Muscle of back (tissue), 11 donors: ENCODE measurements around the gene EPG5. TPM values are rescaled to one million over a fixed set of nuclear protein-coding genes. Genes with fewer than 3 reads are reported as not detected.
"Not testable (repeated sequence)": the region's sequence is repeated elsewhere in the genome, so short reads cannot be mapped to it uniquely, and the experiment has no call there.

Experiments
- DNase-seq, 3 donors: peaks; one replicate each; pipeline versions ENCODE4 v3.0.0 to v3.0.0-alpha.2; 2013
- polyA plus RNA-seq, 10 donors: library from polyadenylated mRNA; unstranded; fragments of 120-200 nt; gene quantifications; one replicate each; pipeline ENCODE4 v1.2.1, GENCODE V29; 2013; ENCODE audit not compliant: insufficient read length in 10 of 10

EPG5 gene
- polyA plus RNA-seq, 10 donors, result 8.2 to 17.7 (median 11.0) TPM

DNA sequence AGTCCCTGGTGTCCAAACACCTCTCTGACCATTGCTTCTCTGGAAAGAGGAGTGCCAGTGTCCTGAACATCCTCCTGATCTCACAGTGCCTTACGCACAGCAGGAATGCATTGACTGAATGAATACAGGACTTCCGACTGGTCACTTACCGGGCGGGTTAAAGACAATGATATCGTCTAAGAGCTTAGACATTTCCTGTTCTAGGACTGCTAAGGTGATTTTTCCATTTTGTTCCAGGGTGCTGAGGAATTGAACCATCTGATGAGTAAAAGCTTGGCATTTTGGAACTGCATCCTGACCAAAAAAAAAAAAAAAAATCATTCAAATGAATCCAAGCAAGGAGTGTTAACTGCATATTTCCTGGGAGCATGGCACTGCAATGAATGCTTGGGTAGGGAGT is 101.7 kb downstream of the EPG5 start:
- DNase-seq, result no peak

GRCh38 chr18:45864081-45864480 is 103.0 kb downstream of the EPG5 start:
- no peak for DNase-seq

DNA sequence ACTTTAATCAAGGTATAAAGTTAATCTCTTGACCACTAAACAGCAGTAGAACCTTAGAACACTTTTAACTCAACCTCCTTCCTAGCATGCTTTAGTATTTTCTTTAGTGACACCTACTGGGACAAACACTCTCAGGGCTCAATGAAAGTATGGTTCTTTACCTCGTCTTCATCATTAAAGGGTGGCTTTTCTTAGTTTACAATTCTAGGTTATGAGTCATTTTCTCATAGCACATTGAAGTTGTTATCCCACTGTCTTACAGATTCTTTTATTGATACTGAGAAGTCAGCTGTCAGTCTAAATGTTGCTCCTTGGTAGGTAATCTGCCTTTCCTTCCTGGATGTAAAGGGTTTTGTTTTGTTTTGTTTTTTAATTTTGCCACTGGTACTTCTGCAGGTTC is 103.7 kb downstream of the EPG5 start:
- no peak for DNase-seq

GRCh38 chr18:45861926-45862325 is 105.2 kb downstream of the EPG5 start:
- no peak for DNase-seq

DNA sequence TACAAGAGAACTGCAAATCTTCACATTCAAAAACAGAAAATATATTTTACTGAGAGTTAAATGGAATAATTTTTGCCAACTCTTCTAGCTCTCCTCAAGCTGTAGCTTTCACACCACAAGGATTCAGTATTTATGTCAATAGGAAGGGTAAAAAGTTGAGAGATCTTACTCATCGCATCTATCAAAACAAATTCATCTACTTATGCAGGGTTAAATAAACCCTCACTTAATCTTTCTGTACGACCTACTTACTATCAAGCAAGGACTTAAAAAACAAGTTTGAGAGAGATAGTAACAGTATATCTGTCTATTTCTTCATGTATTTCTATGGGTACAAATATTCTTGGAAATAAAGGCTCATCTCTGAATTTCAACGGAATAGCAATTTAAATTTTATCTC is 106.2 kb downstream of the EPG5 start:
- DNase-seq, result no peak

DNA sequence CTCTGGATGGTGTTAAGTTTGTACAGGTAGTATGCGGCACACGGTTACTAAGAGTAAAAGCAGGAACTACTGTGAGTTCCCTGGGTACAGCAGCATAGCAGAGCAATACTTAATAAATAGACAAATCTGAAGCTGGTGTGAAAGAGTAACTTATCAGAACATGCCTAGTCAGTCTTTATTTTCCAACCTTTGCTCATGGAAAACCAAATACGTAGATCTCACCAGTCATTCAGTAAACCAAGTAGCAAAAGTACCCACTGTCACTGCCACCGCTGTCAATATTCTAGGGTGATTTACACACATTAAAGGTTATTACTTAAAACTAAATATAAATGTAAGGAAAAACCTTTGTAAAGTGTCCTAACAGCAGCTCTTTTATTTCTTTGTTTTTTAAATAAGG is 106.6 kb downstream of the EPG5 start:
- no peak for DNase-seq

GRCh38 chr18:45859334-45859733 is 107.8 kb downstream of the EPG5 start:
- DNase-seq, result no peak

DNA sequence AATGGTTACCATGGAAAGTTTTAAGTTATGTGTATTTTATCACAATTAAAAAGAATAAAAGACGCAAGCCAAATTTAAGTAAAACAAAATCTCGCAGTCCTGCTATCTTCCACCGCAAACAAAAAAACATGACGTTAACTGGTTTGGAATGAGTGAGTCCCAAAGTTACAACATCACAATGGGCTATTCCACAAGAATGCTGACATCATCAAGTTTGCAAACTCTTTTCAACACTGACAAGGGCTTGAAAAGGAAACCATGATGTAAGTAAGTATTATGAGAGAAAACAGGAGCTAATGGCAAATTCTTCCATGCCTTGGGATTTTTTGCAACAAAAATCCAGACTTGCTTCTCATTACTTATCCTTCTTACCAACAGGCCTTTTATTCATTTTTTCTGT is 110.6 kb downstream of the EPG5 start:
- no peak for DNase-seq

DNA sequence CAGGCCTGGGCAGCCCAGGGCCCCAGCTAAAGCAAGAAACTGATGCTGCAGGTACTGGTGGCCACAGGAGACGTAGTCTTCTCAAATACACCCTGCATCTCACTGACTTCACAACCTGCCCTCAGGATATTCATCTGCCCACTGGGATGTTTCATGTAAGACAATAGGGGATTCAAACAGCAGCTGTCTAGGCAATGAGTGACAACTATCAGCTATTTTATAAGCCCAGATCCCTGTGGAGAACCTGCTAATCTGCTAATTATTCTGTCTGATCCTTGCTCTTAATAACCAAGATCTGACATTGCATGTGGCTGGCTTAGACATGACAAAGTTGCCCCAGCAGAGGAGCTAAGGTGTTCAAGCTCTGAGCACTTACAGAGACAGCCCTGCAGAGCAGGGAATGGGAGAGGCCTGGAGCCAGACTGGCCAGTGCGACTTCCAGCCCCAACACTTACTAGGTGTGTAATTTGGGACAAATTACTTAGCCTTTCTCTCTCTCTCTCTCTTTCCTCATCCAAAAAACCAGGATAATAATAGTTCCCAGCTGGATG is 113.0 kb downstream of the EPG5 start:
- DNase-seq, result no peak

GRCh38 chr18:45852631-45853030 is 114.5 kb downstream of the EPG5 start:
- no peak for DNase-seq

GRCh38 chr18:45851161-45851925 is 115.8 kb downstream of the EPG5 start:
- no peak for DNase-seq

- no peak for DNase-seq
Measured at GRCh38 chr18:45850021-45850420, 117.1 kb downstream of the EPG5 start.

- DNase-seq, result no peak
Measured at GRCh38 chr18:45849529-45849928, 117.6 kb downstream of the EPG5 start.

GRCh38 chr18:45848643-45849042 is 118.5 kb downstream of the EPG5 start:
- not testable (repeated sequence) for DNase-seq

DNA sequence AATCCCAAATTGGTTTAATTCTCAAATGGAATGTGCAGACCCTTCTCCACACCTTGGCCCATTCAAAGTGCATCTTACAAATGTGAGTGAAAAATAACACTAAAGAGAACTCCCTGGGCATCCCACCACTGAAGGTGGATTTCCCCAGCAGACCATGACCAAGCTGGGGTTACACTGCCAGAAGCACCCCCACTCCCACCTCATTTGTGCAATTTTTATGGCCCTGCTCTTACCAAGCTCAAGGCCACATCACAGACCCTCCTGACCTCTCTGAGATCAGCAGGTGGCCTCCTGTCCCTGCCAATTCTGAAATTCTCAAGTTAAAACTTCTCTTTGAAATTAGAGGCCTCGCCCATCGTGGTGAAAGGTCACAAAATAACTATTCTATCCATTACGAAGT is 120.0 kb downstream of the EPG5 start:
- no peak for DNase-seq

DNA sequence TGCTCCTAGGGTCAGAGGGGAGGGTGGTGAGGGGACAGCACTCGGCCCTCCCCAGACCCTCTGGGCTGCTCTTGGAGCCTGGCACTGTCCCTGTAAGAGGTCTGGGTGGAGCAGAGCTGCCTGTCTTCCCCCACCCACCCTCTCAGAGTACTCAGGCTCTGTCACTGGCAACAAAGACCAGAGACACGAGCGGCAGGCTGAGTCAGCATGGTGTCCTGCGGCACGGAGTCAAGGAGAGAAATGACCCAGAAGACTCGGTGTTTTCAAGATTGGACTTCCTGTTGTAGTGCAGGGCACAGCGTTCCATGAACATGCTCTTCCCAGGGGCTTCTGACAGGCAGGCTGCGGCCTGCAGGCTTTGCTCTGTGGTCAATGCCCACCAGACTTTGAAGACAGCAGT is 121.7 kb downstream of the EPG5 start:
- DNase-seq, result no peak

DNA sequence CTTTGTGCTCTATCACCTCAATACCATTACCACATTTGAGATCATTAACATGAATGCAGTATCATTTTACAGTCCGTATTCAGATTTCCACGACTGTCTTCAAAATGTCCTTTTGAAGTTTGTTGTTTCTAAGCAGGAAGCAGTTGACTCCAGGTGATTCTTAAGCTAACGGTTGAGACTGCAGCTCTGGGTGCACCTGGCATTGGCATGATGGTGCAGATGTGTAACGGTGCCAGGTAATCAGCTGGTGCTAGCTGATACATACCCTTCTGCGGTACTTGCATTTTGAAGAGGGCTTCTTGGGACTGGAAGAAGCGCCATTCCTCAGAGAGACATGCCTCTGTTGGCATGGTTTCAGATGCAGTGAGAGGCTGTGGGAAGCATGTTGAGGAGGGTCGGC is 122.2 kb downstream of the EPG5 start:
- DNase-seq, result no peak

GRCh38 chr18:45843019-45843418 is 124.1 kb downstream of the EPG5 start:
- no peak for DNase-seq

GRCh38 chr18:45841765-45842442 is 125.2 kb downstream of the EPG5 start:
- DNase-seq, result no peak

- DNase-seq, result no peak
Measured at GRCh38 chr18:45841060-45841764, 125.9 kb downstream of the EPG5 start.

GRCh38 chr18:45839414-45840395 is 127.4 kb downstream of the EPG5 start:
- DNase-seq, result peak in 1 of 3 donors; percentile 33
